ENCODE measurements around the gene KSR1. TPM values are rescaled to one million over a fixed set of nuclear protein-coding genes. Genes with fewer than 3 reads are reported as not detected.

Gene KSR1
- total and polyA plus RNA-seq, 9 of the 15 experiments (the other 6 are each of a cell fraction or from before 2014, with no cell fraction given), result 1.4 to 51.7 (median 18.4) TPM

DNA sequence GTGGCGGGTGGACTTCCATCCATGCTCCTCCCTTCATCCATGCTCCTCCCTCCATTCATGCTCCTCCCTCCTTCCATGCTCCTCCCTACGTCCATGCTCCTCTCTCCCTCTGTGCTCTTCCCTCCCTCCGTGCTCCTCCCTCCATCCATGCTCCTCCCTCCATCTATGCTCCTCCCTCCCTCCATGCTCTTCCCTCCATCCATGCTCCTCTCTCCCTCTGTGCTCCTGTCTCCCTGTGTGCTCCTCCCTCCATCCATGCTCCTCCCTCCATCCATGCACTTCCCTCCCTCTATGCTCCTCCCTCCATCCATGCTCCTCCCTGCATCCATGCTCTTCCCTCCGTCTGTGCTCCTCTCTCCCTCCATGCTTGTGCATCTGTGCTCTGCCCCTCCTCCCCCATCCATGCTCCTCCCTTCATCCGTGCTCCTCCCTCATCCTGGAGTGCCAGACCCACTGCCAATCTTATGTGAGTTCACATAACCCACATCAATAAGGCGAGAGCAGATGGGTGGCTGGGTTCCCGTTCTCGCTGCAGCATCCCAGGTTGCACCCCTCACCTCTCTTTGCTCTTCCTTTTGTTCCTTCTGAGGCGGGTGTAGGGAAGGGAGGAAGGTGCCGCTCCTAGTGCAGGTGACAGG lies 22.8 kb downstream of the KSR1 start (continued):
- TF ChIP-seq E2F8 (IDR thresholded peaks at IDR 0.05; ENCODE audit: low read depth, partially characterized antibody) (no peak), KLF13 (tag; IDR thresholded peaks at IDR 0.05; ENCODE audit: borderline replicate concordance, low read depth) (no peak), ATF7 (IDR thresholded peaks at IDR 0.05) (no peak), SMARCE1 (IDR thresholded peaks at IDR 0.05) (no peak), TAL1 (IDR thresholded peaks at IDR 0.05) (no peak), ZBTB2 (IDR thresholded peaks at IDR 0.05) (0 out of 2 replicates have a peak, but pooled peaks have one; percentile 38), ZNF696 (CRISPR knock-in tag; conservative IDR thresholded peaks at IDR 0.05) (no peak), FOXP4 (CRISPR knock-in tag; IDR thresholded peaks at IDR 0.05; ENCODE audit: borderline replicate concordance) (no peak), BHLHE40 (IDR thresholded peaks at IDR 0.05; ENCODE audit: low read length) (no peak), DDX20 (tag; IDR thresholded peaks at IDR 0.05; ENCODE audit: low read depth) (no peak), DPF2 (IDR thresholded peaks at IDR 0.05) (no peak), STAT5A (IDR thresholded peaks at IDR 0.05; ENCODE audit: borderline replicate concordance, low read length) (no peak), HMBOX1 (IDR thresholded peaks at IDR 0.05) (no peak), ARHGAP35 (IDR thresholded peaks at IDR 0.05; ENCODE audit: partially characterized antibody) (peak; percentile 17), NFE2L1 (tag; IDR thresholded peaks at IDR 0.05; ENCODE audit: borderline replicate concordance, low read depth) (no peak)
- TF ChIP-seq, protein P1, sequence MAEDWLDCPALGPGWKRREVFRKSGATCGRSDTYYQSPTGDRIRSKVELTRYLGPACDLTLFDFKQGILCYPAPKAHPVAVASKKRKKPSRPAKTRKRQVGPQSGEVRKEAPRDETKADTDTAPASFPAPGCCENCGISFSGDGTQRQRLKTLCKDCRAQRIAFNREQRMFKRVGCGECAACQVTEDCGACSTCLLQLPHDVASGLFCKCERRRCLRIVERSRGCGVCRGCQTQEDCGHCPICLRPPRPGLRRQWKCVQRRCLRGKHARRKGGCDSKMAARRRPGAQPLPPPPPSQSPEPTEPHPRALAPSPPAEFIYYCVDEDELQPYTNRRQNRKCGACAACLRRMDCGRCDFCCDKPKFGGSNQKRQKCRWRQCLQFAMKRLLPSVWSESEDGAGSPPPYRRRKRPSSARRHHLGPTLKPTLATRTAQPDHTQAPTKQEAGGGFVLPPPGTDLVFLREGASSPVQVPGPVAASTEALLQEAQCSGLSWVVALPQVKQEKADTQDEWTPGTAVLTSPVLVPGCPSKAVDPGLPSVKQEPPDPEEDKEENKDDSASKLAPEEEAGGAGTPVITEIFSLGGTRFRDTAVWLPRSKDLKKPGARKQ (CRISPR knock-in tag; IDR thresholded peaks at IDR 0.05), result no peak
